ENCODE data around the gene LSM4. TPM values are rescaled to one million over a fixed set of nuclear protein-coding genes. Genes with fewer than 3 reads are reported as not detected.
A peak's percentile ranks its signal among the peaks of the same experiment; 100 is the strongest.

The LSM4 gene
- total RNA-seq, 6 donors from 2014 or later, result 39.8 to 147 (median 107) TPM

GRCh38 chr19:18319591-18320135 is 3.2 kb downstream of the LSM4 start:
- H3K27me3 ChIP-seq, result no peaks in the 10 kb centered on the region
- 46 to 67% methylated on average over 7 of the region's 7 CpGs for WGBS, 2 donors
- DNase-seq, result peak in 1 of 2 donors; percentile 53

GRCh38 chr19:18317961-18318800 is 4.7 kb downstream of the LSM4 start:
- 36 to 44% methylated on average over 9 to 18 of the region's 18 CpGs for WGBS, 2 donors

More at GRCh38 chr19:18319591-18320135, 3.2 kb downstream of the LSM4 start:
- Histone ChIP-seq H3K4me3 (no peak overlapping the region), H3K36me3 (peaks cover 0 to 8% (median 0%) of the 10 kb centered on the region in 4 donors), H3K9me3 (no peaks in the 10 kb centered on the region), H3K27ac (peak overlapping the region; percentile 87 to 93 (median 88)), H3K4me1 (peaks cover 60 to 66% (median 64%) of the 10 kb centered on the region in 4 donors)
- no peak for TF ChIP-seq POLR2AphosphoS5 (IDR thresholded peaks at IDR 0.05)
- no peak for TF ChIP-seq EP300 (IDR thresholded peaks at IDR 0.05)
- TF ChIP-seq CTCF (IDR thresholded peaks at IDR 0.05), result no peak
- TF ChIP-seq POLR2A (IDR thresholded peaks at IDR 0.05), result peak in 1 of 4 donors; percentile 15
- ATAC-seq (ENCODE audit: low FRiP score in 2 of 2), result no peak

GRCh38 chr19:18313398-18313797 is 9.5 kb downstream of the LSM4 start:
- peaks cover 11 to 17% (median 13%) of the 10 kb centered on the region in 4 donors for H3K4me1 ChIP-seq
- 90 to 100% methylated on average over 3 of the region's 3 CpGs for WGBS, 2 donors
- H3K27me3 ChIP-seq, result no peaks in the 10 kb centered on the region
- DNase-seq, result no peak
- peaks cover 0 to 63% (median 36%) of the 10 kb centered on the region in 4 donors for H3K36me3 ChIP-seq
- no peaks in the 10 kb centered on the region for H3K9me3 ChIP-seq
- ATAC-seq (ENCODE audit: low FRiP score in 2 of 2), result no peak
- H3K4me3 ChIP-seq, result no peak overlapping the region
- peak overlapping the region in 1 of 4 donors; percentile 0 for H3K27ac ChIP-seq
- TF ChIP-seq EP300 (IDR thresholded peaks at IDR 0.05), result no peak
- no peak for TF ChIP-seq CTCF (IDR thresholded peaks at IDR 0.05)
- no peak for TF ChIP-seq POLR2A (IDR thresholded peaks at IDR 0.05)
- no peak for TF ChIP-seq POLR2AphosphoS5 (IDR thresholded peaks at IDR 0.05)

More at GRCh38 chr19:18317961-18318800, 4.7 kb downstream of the LSM4 start:
- Histone ChIP-seq H3K9me3 (no peaks in the 10 kb centered on the region), H3K4me3 (peak overlapping the region in 1 of 4 donors; percentile 12), H3K27me3 (no peaks in the 10 kb centered on the region), H3K36me3 (peaks cover 0 to 20% (median 5%) of the 10 kb centered on the region in 4 donors), H3K4me1 (peaks cover 53 to 57% (median 55%) of the 10 kb centered on the region in 4 donors), H3K27ac (peak overlapping the region; percentile 87 to 93 (median 88))
- ATAC-seq (ENCODE audit: low FRiP score in 2 of 2), result peak in 1 of 2 donors; percentile 11
- TF ChIP-seq POLR2AphosphoS5 (IDR thresholded peaks at IDR 0.05) (peak; percentile 78 to 82), CTCF (IDR thresholded peaks at IDR 0.05) (no peak), POLR2A (IDR thresholded peaks at IDR 0.05) (peak in 1 of 4 donors; percentile 26), EP300 (IDR thresholded peaks at IDR 0.05) (peak in 2 of 4 donors; percentile 56 to 85)
- DNase-seq, result peak; percentile 69 to 72

GRCh38 chr19:18312092-18312534 is 10.8 kb downstream of the LSM4 start:
- H3K27ac ChIP-seq, result peak overlapping the region in 1 of 4 donors; percentile 4
- DNase-seq, result peak in 1 of 2 donors; percentile 69
- H3K4me3 ChIP-seq, result no peak overlapping the region
- H3K4me1 ChIP-seq, result peaks cover 0 to 12% (median 7%) of the 10 kb centered on the region in 4 donors
- H3K36me3 ChIP-seq, result peaks cover 0 to 66% (median 43%) of the 10 kb centered on the region in 4 donors
- WGBS, 2 donors, result 97 to 100% methylated on average over 1 to 10 of the region's 11 CpGs
- ATAC-seq (ENCODE audit: low FRiP score in 2 of 2), result no peak
- H3K27me3 ChIP-seq, result no peaks in the 10 kb centered on the region
- no peaks in the 10 kb centered on the region for H3K9me3 ChIP-seq
- TF ChIP-seq CTCF (IDR thresholded peaks at IDR 0.05) (no peak), POLR2AphosphoS5 (IDR thresholded peaks at IDR 0.05) (no peak)
